ENCODE measurements around the gene NPTN.
"Not testable (repeated sequence)": the region's sequence is repeated elsewhere in the genome, so short reads cannot be mapped to it uniquely, and the experiment has no call there.

NPTN gene

GRCh38 chr15:73633111-73633990, at the start of gene NPTN:
NPTN (minus strand) TSS chr15:73633389; CDS start chr15:73633215, 174 bp downstream.
- peak; percentile 97 for DNase-seq

GRCh38 chr15:73682600-73683090, 49.5 kb upstream of the NPTN start:
- no peak for DNase-seq

GRCh38 chr15:73681856-73682599, 48.8 kb upstream of the NPTN start:
- no peak for DNase-seq

GRCh38 chr15:73681063-73681462, 47.9 kb upstream of the NPTN start:
- DNase-seq, result no peak

GRCh38 chr15:73680549-73680948, 47.4 kb upstream of the NPTN start:
- no peak for DNase-seq

- no peak for DNase-seq
Measured at GRCh38 chr15:73679964-73680363, 46.8 kb upstream of the NPTN start.

- no peak for DNase-seq
Measured at GRCh38 chr15:73679180-73679579, 46.0 kb upstream of the NPTN start.

- no peak for DNase-seq
Measured at GRCh38 chr15:73678498-73678897, 45.3 kb upstream of the NPTN start.

GRCh38 chr15:73677733-73678132, 44.5 kb upstream of the NPTN start:
- no peak for DNase-seq

GRCh38 chr15:73677146-73677607, 44.0 kb upstream of the NPTN start:
- DNase-seq, result peak; percentile 51

- no peak for DNase-seq
Measured at GRCh38 chr15:73674587-73674986, 41.4 kb upstream of the NPTN start.

- DNase-seq, result no peak
Measured at GRCh38 chr15:73660455-73660854, 27.3 kb upstream of the NPTN start.

GRCh38 chr15:73658645-73659044, 25.5 kb upstream of the NPTN start:
- DNase-seq, result no peak

GRCh38 chr15:73655724-73656123, 22.5 kb upstream of the NPTN start:
- DNase-seq, result no peak

GRCh38 chr15:73654659-73655058, 21.5 kb upstream of the NPTN start:
- no peak for DNase-seq

GRCh38 chr15:73650416-73651126, 17.4 kb upstream of the NPTN start:
- peak; percentile 77 for DNase-seq

- no peak for DNase-seq
Measured at GRCh38 chr15:73648014-73648295, 14.8 kb upstream of the NPTN start.

GRCh38 chr15:73647259-73648013, 14.2 kb upstream of the NPTN start:
- no peak for DNase-seq

GRCh38 chr15:73639464-73639863, 6.3 kb upstream of the NPTN start:
- DNase-seq, result not testable (repeated sequence)

GRCh38 chr15:73637527-73637926, 4.3 kb upstream of the NPTN start:
- no peak for DNase-seq

- peak; percentile 95 for DNase-seq
Measured at GRCh38 chr15:73633991-73634495, 854 bp upstream of the NPTN start.

GRCh38 chr15:73632670-73633058, 525 bp downstream of the NPTN start:
- DNase-seq, result no peak
